PC-9 (cell line): ENCODE measurements around the gene ZNF549. TPM values are rescaled to one million over a fixed set of nuclear protein-coding genes. Genes with fewer than 3 reads are reported as not detected.

Experiments
- BruUV-seq: library from RNA; stranded (reverse); fragments of 400-500 nt; replicated peaks from 2 replicates; lab custom pipeline; 2021; lab: Mats Ljungman, UMichigan
- CTCF ChIA-PET: fragments of 300-600 bp; sonication (Branson Sonifier 250); formaldehyde crosslinking; loops from one replicate; lab custom pipeline; 2022; ENCODE audit warnings: antibody characterized with exemption; lab: Charles Lee
- POLR2A ChIA-PET: fragments of 300-600 bp; sonication (Branson Sonifier 250); formaldehyde crosslinking; loops from one replicate; lab custom pipeline; 2022; ENCODE audit warnings: antibody characterized with exemption; ENCODE audit not compliant: unreplicated experiment; lab: Charles Lee
- DNase-seq, 2 experiments: peaks; one replicate each; pipeline versions ENCODE4 v3.0.0 to v3.0.0-alpha.2; 2015 to 2022; ENCODE audit warnings: mixed read lengths in 1 of 2
- H2AFZ ChIP-seq: fragments of 200-600 bp; sonication (generic); 2 replicates; pipeline ENCODE4 v1.8.1; 2017; ENCODE audit warnings: antibody characterized with exemption
- H3F3A ChIP-seq: fragments of 200-600 bp; sonication (generic); 2 replicates; pipeline ENCODE4 v1.8.1; 2017; ENCODE audit warnings: antibody characterized with exemption, mild to moderate bottlenecking, low read depth; ENCODE audit not compliant: insufficient read depth
- H3K27ac ChIP-seq: fragments of 200-600 bp; sonication (generic); 2 replicates; pipeline ENCODE4 v1.6.1; 2016; ENCODE audit warnings: mixed run types
- H3K27me3 ChIP-seq: fragments of 200-600 bp; sonication (generic); 2 replicates; pipeline ENCODE4 v1.6.1; 2016; ENCODE audit warnings: low read depth, mixed run types; ENCODE audit not compliant: insufficient read depth
- H3K36me3 ChIP-seq: fragments of 200-600 bp; sonication (generic); 2 replicates; pipeline ENCODE4 v1.6.1; 2016; ENCODE audit warnings: low read depth, mixed run types
- H3K4me1 ChIP-seq: fragments of 200-600 bp; sonication (generic); replicated peaks from 2 replicates; pipeline ENCODE4 v1.6.1; 2016; ENCODE audit warnings: mixed run types; ENCODE audit not compliant: insufficient read depth
- H3K4me2 ChIP-seq: fragments of 200-600 bp; sonication (generic); 2 replicates; pipeline ENCODE4 v1.6.1; 2017; ENCODE audit warnings: mixed run types
- H3K4me3 ChIP-seq: fragments of 200-600 bp; sonication (generic); 2 replicates; pipeline ENCODE4 v1.6.1; 2016; ENCODE audit warnings: mixed run types
- H3K79me2 ChIP-seq: fragments of 200-600 bp; sonication (generic); 2 replicates; pipeline ENCODE4 v1.6.1; 2017; ENCODE audit warnings: low read depth, mixed run types
- H3K9me2 ChIP-seq: fragments of 200-600 bp; sonication (generic); 2 replicates; pipeline ENCODE4 v1.8.1; 2017; ENCODE audit warnings: mild to moderate bottlenecking; ENCODE audit not compliant: insufficient read depth
- H3K9me3 ChIP-seq: fragments of 200-600 bp; sonication (generic); 2 replicates; pipeline ENCODE4 v1.8.1; 2016; ENCODE audit warnings: low read depth; ENCODE audit not compliant: insufficient read depth
- H4K20me1 ChIP-seq: fragments of 200-600 bp; sonication (generic); 2 replicates; pipeline ENCODE4 v1.8.1; 2017; ENCODE audit not compliant: insufficient read depth
- CTCF ChIP-seq: fragments of 200-600 bp; sonication (generic); conservative IDR thresholded peaks from 2 replicates; pipeline ENCODE4 v1.6.1; 2017; ENCODE audit warnings: mixed run types, antibody characterized with exemption, mild to moderate bottlenecking, moderate library complexity
- EZH2 ChIP-seq: fragments of 200-600 bp; sonication (generic); IDR thresholded peaks from 2 replicates; pipeline ENCODE4 v1.8.0; 2017; ENCODE audit warnings: antibody characterized with exemption, low read depth
- intact Hi-C: fragments of 100-400 bp; cut with micrococcal nuclease; formaldehyde crosslinking; loops from one replicate; pipeline ENCODE4 v1.10.0; 2022; ENCODE audit not compliant: unreplicated experiment
- total RNA-seq: library from RNA; stranded (reverse); gene quantifications from 2 replicates; pipeline ENCODE4 v1.2.3, GENCODE V29; 2021

ZNF549 gene
- total RNA-seq, 1 experiment from 2014 or later = 6.5 TPM

- Histone ChIP-seq H2AFZ (peak overlapping the region; percentile 95), H3K9me2 (no peaks in the 10 kb centered on the region), H4K20me1 (no peaks in the 10 kb centered on the region), H3K9me3 (peaks cover 21% of the 10 kb centered on the region), H3K4me1 (0 out of 2 replicates have a peak, but pooled peaks cover 8% of the 10 kb centered on the region), H3K4me3 (peak overlapping the region; percentile 89), H3F3A (no peaks in the 10 kb centered on the region), H3K27ac (no peak overlapping the region), H3K79me2 (peaks cover 13% of the 10 kb centered on the region), H3K27me3 (0 out of 2 replicates have a peak, but pooled peaks cover 6% of the 10 kb centered on the region), H3K36me3 (0 out of 2 replicates have a peak, but pooled peaks cover 2% of the 10 kb centered on the region), H3K4me2 (peak overlapping the region; percentile 96)
- ChIA-PET CTCF (no interaction called here), POLR2A (interaction anchor here (0.6 kb wide), 1 partner anchor 216 kb away, joined by 5 read pairs; no protein-coding TSS in a partner anchor)
- no peak for DNase-seq
- intact Hi-C loops = no loop called here
- no TSS peak for BruUV-seq
- no peak for TF ChIP-seq CTCF
- no peak for TF ChIP-seq EZH2
Measured at GRCh38 chr19:57599377-57599760, 72.2 kb downstream of the ZNF549 start.

- H3F3A ChIP-seq = no peaks in the 10 kb centered on the region
- H3K9me2 ChIP-seq = no peaks in the 10 kb centered on the region
- BruUV-seq = no TSS peak
- TF ChIP-seq EZH2 = no peak
- no peak for TF ChIP-seq CTCF
- peak; percentile 82 to 91 for DNase-seq
- H3K79me2 ChIP-seq = peaks cover 13% of the 10 kb centered on the region
- POLR2A ChIA-PET = interaction anchor here (0.6 to 0.7 kb wide), 2 partner anchors 11 to 215 kb away, joined by 3 to 5 read pairs; no protein-coding TSS in a partner anchor
- H2AFZ ChIP-seq = peak within 1 kb of the TSS; percentile 95
- 0 out of 2 replicates have a peak, but pooled peaks cover 7% of the 10 kb centered on the region for H3K36me3 ChIP-seq
- H3K4me2 ChIP-seq = peak within 1 kb of the TSS; percentile 96
- H3K27ac ChIP-seq = no peak within 1 kb of the TSS
- intact Hi-C loops = no loop called here
- H3K4me3 ChIP-seq = peak within 1 kb of the TSS; percentile 89
- H3K9me3 ChIP-seq = peaks cover 25% of the 10 kb centered on the region
- CTCF ChIA-PET = no interaction called here
- 0 out of 2 replicates have a peak, but pooled peaks cover 3% of the 10 kb centered on the region for H3K27me3 ChIP-seq
- H3K4me1 ChIP-seq = 0 out of 2 replicates have a peak, but pooled peaks cover 8% of the 10 kb centered on the region
- H4K20me1 ChIP-seq = no peaks in the 10 kb centered on the region
Measured at GRCh38 chr19:57599761-57600383, 72.7 kb downstream of the ZNF549 start, which contains the start of gene ZNF530. ZNF530 (plus strand) TSS chr19:57599885; CDS start chr19:57604346, 4,461 bp downstream.

GRCh38 chr19:57606931-57607330, 79.8 kb downstream of the ZNF549 start:
- intact Hi-C loops = no loop called here
- no peaks in the 10 kb centered on the region for H3K79me2 ChIP-seq
- no peaks in the 10 kb centered on the region for H3K4me1 ChIP-seq
- H3K4me3 ChIP-seq = no peak overlapping the region
- ChIA-PET CTCF (no interaction called here), POLR2A (no interaction called here)
- no peaks in the 10 kb centered on the region for H4K20me1 ChIP-seq
- BruUV-seq = no TSS peak
- TF ChIP-seq EZH2 (no peak), CTCF (no peak)
- peaks cover 40% of the 10 kb centered on the region for H3K9me3 ChIP-seq
- no peak overlapping the region for H3K27ac ChIP-seq
- H3K27me3 ChIP-seq = no peaks in the 10 kb centered on the region
- H3K4me2 ChIP-seq = no peak overlapping the region
- no peaks in the 10 kb centered on the region for H3K9me2 ChIP-seq
- H3K36me3 ChIP-seq = peaks cover 37% of the 10 kb centered on the region
- no peaks in the 10 kb centered on the region for H3F3A ChIP-seq
- H2AFZ ChIP-seq = no peak overlapping the region
- DNase-seq = no peak

Other genes starting within 250 kb of the ZNF549 start
- 84.0 and 94.2 TPM in 2 replicates for gene ZNF460, start 246.9 kb upstream of the ZNF549 start, total RNA-seq
- gene ZNF543, start 206.9 kb upstream of the ZNF549 start, total RNA-seq = 8.9 and 9.5 TPM in 2 replicates
- gene ZNF304, start 176.1 kb upstream of the ZNF549 start, total RNA-seq = 10.9 and 11.4 TPM in 2 replicates
- gene TRAPPC2B, start 163.8 kb upstream of the ZNF549 start, total RNA-seq = 14.1 and 15.3 TPM in 2 replicates
- 3.1 and 6.0 TPM in 2 replicates for gene ZNF547, start 163.8 kb upstream of the ZNF549 start, total RNA-seq
- gene ZNF548, start 137.5 kb upstream of the ZNF549 start, total RNA-seq = 18.0 and 18.2 TPM in 2 replicates
- 10.5 TPM in 2 replicates for gene ZNF17, start 116.2 kb upstream of the ZNF549 start, total RNA-seq
- gene ZNF749, start 92.0 kb upstream of the ZNF549 start, total RNA-seq = 17.9 and 19.4 TPM in 2 replicates
- 0.70 and 0.98 TPM in 2 replicates for gene VN1R1, start 70.2 kb upstream of the ZNF549 start, total RNA-seq
- gene ZNF772, start 49.8 kb upstream of the ZNF549 start, total RNA-seq = 8.3 and 9.1 TPM in 2 replicates
- gene ZNF419, start 39.6 kb upstream of the ZNF549 start, total RNA-seq = 12.9 and 15.2 TPM in 2 replicates
- 12.1 and 14.0 TPM in 2 replicates for gene ZNF773, start 27.4 kb upstream of the ZNF549 start, total RNA-seq
- gene ZNF550, start 32.5 kb downstream of the ZNF549 start, total RNA-seq = 18.2 and 19.8 TPM in 2 replicates
- gene ZNF416, start 51.6 kb downstream of the ZNF549 start, total RNA-seq = 4.8 and 5.6 TPM in 2 replicates
- 2.2 TPM in 2 replicates for gene ZIK1, start 56.8 kb downstream of the ZNF549 start, total RNA-seq
- 9.5 and 10.5 TPM in 2 replicates for gene ZNF530, start 72.5 kb downstream of the ZNF549 start, total RNA-seq
- gene ZNF134, start 86.9 kb downstream of the ZNF549 start, total RNA-seq = 16.5 and 19.1 TPM in 2 replicates
- 7.9 and 11.4 TPM in 2 replicates for gene ZNF211, start 105.8 kb downstream of the ZNF549 start, total RNA-seq
- not detected in 2 replicates for gene ZSCAN4, start 141.6 kb downstream of the ZNF549 start, total RNA-seq
- gene ZNF551, start 154.6 kb downstream of the ZNF549 start, total RNA-seq = 9.6 and 9.8 TPM in 2 replicates
- 0.17 and 0.20 TPM in 2 replicates for gene ZNF154, start 181.8 kb downstream of the ZNF549 start, total RNA-seq
- gene ZNF671, start 200.3 kb downstream of the ZNF549 start, total RNA-seq = 0.83 and 1.4 TPM in 2 replicates
- gene ZNF776, start 219.5 kb downstream of the ZNF549 start, total RNA-seq = 16.9 and 17.8 TPM in 2 replicates
- gene ZNF586, start 242.3 kb downstream of the ZNF549 start, total RNA-seq = 19.0 and 21.3 TPM in 2 replicates